Left cardiac atrium (tissue), 4 donors: Measurements from ENCODE around the gene CEP295NL. TPM values are rescaled to one million over a fixed set of nuclear protein-coding genes. Genes with fewer than 3 reads are reported as not detected.

Source experiments
- ATAC-seq, 2 donors: fragments of 200-7000 bp; cut with Tn5 transposase; one replicate each; pipeline ENCODE4 v1.9.1; 2020; ENCODE audit warnings: mild to moderate bottlenecking in 2 of 2, moderate library complexity in 2 of 2
- DNase-seq: peaks from one replicate; pipeline ENCODE4 v3.0.0-alpha.2; 2020
- intact Hi-C, 2 donors: fragments of 100-400 bp; cut with DNase I; formaldehyde crosslinking; loops; one replicate each; pipeline versions ENCODE4 v1.14.1 to v1.15.1; 2022 to 2023
- total RNA-seq, 2 donors: library from RNA; stranded (reverse); fragmentation: NEBNext Ultra II Directional; extraction: Animal tissue kit (Norgen Biotek cat#: 25700); gene quantifications; one replicate each; pipeline ENCODE4 v1.2.1, GENCODE V29; 2021
- donor health status: DM: no; HTN: yes; CAD: no.
- donor health status: DM: no; HTN: yes; CAD: no; lungs with severe emphysema.
- donor health status: DM: yes; HTN: yes; CAD: no.
- donor health status: Dilated cardiomyopathy.

CEP295NL gene
- total RNA-seq, 2 donors from 2014 or later = 1.7 to 2.3 TPM

DNA sequence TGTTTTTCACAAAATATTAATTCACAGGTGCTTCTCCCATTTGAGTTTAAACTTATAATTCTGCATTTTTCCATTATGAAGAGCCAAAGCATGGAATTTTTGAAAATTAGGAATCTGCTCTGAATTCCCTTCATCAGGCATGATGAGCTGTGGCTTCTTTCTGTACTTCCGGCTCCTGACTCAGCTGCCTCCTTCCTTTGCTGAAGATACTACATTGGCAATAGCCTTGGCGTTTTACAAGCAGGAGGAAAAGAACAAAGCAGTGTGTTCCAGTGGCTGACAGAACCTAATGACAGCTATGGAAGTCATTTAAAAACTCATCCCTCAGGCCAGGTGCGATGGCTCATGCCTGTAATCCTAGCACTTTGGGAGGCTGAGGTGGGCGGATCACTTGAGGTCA, 44.0 kb downstream of the CEP295NL start:
- ATAC-seq (no peak), DNase-seq (no peak)
- intact Hi-C loops = no loop called here

- intact Hi-C loops = no loop called here
- DNase-seq (no peak), ATAC-seq (no peak)
These were observed 45.7 kb downstream of the CEP295NL start for GRCh38 chr17:78857266-78857665.

DNA sequence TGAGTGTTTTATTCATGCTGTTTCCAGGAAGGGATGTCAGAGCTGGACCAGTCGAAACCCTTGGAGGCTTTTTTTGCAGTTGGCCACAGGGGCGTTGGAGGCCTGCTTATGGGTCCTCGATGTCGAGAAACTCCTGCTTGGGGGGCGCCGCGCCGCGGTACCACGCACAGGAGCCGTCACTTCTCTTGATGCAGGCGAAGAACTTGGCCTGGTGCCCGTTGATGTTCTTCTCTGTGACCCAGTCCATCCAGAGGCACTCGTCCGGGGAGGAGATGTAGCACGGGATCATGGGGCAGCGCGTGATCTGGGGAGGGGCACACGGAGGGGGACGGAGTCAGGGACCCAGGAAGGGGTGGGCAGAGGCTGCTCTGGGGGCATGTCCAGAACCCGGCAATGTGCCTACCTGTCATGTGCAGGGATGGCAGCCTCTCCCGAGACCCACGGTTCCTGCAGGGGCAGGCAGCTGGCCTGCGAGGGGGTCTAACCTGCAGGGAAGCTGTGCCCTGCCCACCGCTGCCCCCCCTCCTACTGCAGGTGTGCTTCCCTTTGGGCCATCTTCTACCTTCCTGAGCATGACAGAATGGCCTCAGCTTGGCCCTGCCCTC, 47.3 kb downstream of the CEP295NL start:
- ATAC-seq (no peak), DNase-seq (no peak)
- intact Hi-C loops = no loop called here

GRCh38 chr17:78854508-78854907, 48.5 kb downstream of the CEP295NL start:
- intact Hi-C loops = no loop called here
- no peak for DNase-seq

DNA sequence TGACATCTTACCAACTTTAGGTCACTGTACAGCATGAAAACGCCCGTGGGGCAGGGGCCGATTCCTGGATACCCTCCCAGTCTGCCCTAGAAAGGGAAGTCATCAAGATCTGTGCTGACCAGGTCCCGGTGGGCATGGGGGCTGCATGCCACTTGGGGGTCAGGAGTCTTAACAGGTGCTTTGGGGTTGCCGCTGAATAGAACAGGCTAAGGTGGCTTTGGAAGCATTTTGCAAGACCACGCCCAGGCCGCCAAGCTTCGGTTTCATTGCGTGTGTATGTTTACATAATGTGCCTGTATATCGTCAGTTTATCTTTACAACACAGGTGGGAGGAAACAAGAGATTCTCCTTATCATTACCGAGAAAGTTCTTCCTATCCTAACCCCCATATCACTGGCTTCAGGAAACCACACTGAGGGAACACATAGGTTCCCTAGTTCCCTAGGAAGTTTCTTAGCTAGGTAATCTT, 49.0 kb downstream of the CEP295NL start:
- intact Hi-C loops = no loop called here
- DNase-seq (no peak), ATAC-seq (no peak)

More at GRCh38 chr17:78854508-78854907, 48.5 kb downstream of the CEP295NL start:
- ATAC-seq = no peak

- ATAC-seq (no peak), DNase-seq (no peak)
- intact Hi-C loops = no loop called here
These were observed 50.3 kb downstream of the CEP295NL start for GRCh38 chr17:78852709-78853121.

DNA sequence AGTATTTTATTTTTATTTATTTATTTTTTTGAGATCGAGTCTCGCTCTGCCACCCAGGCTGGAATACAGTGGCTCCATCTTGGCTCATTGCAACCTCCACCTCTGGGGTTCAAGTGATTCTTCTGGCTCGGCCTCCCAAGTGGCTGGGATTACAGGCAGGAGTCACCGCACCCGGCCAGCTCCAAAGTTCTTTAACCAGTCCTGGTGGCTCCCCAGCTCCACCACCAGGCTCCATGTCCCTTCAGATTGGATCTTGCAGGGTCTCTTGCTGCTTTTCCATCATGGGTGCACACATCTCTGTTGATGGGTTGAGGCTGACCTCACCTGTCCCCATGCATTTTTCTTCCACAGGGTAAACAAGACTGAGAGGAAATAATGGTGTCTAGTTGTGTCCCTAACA, 54.0 kb downstream of the CEP295NL start:
- no peak for DNase-seq
- no peak for ATAC-seq
- intact Hi-C loops = no loop called here

DNA sequence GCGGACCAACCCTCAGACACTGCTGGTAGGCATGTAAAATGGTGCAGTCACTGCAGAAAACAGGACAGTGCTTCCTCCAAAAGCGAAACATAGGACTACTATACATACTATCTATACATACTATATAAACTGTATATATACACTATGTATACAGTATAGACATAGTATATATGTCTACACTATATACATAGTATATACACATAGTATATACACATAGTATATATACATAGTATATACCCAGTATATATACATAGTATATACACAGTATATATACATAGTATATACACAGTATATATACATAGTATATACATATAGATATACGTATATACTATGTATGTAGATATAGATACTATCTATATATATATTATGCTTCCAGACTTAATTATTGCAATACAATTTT, 55.9 kb downstream of the CEP295NL start:
- no peak for ATAC-seq
- no peak for DNase-seq
- intact Hi-C loops = no loop called here

GRCh38 chr17:78844301-78845005, 58.5 kb downstream of the CEP295NL start:
- intact Hi-C loops = no loop called here
- ATAC-seq = no peak
- DNase-seq = no peak

DNA sequence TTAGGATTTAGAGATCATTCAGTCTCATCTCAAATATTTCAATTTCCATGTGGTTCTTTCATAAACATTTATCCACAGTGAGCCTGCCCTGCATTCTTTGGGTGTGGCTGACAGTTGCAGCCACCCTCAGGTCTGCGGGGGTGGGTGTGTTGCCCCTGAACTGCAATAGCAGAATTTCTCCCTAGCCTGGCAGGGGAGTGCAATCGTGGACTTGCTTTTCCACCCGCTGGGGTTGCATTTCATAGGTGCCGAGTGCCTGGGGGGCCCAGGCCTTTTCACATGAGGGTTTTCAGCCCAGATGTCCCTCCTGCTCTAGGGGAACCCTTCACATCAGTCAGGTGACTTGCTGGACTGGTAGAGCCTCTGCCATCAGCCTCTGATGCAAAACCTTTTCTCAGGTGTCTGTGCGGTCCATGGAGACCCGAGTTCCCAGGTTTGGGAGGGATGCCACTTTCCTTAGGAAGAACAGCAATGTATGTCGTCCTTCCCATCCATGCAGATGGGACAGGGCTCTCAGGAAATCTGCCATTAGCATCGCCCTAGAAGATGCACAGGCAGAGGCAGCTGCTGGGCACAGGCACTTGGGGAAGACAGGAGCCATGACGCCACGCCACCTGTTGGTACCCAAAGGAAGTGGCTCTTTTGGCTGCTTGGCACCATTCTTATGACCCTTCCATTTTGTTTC, 60.0 kb downstream of the CEP295NL start:
- no peak for DNase-seq
- intact Hi-C loops = no loop called here
- ATAC-seq = no peak

DNA sequence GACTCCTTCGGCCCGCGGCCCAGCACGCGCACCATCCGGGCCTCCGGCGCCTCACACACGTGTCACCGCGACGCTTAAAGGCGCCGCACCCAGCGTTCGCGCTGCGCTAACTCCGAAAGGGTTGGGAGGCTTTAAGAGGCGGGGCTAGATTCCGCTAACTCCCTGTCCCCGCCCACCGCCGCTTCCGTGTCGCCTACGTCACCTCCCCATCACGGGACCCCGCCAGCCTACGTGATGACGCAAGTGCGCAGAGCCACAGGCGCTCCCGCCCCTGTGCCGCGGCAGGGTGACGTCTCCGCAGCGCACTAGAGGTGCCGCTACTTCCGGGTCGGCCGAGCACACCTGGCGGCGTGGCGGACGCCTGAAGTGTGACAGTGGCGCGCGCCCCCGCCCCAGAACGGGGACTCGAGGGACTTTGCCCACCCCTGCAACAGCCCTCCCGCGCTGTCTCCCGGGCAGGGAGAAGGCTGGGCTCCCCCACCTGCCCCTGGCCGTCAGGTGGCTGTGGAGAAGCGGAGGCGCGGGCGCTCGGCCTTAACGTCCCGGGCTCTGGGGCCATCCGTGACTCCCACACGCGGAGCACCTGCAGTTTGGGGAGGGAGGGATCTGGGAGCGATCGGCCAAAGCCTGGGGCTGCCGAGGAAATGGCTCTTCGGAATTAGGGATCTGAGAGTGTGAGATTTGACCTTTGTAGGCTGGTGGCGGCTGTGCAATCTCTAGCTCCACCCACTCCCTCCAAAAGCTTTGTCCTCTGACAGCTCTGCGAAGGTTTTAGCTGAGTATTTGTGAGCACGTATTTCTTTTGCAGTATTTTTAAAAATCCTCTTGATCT, 62.0 kb downstream of the CEP295NL start, which contains the start of gene USP36:
Gene USP36 (minus strand): TSS at position 35 of the 832 bp plus-strand sequence. CDS start 4,451 bp downstream, outside the sequence.
- intact Hi-C loops = no loop called here
- ATAC-seq (peak; percentile 95 to 97), DNase-seq (peak; percentile 100)

Other genes with a start within 250 kb of the CEP295NL start
- 10 to 100 TPM; 33.9 to 45.3 TPM for gene CYTH1, start 120.9 kb downstream of the CEP295NL start, total RNA-seq
- 10 to 100 TPM; 28.1 to 48.1 TPM for gene USP36, start 62.4 kb downstream of the CEP295NL start, total RNA-seq
- 100 to 1,000 TPM; 161 to 191 TPM for gene TIMP2, start 22.2 kb upstream of the CEP295NL start, total RNA-seq
- 100 to 1,000 TPM; 390 to 448 TPM for gene LGALS3BP, start 76.7 kb upstream of the CEP295NL start, total RNA-seq
- gene CANT1, start 106.6 kb upstream of the CEP295NL start, total RNA-seq = 10 to 100 TPM; 30.5 to 33.3 TPM
- 100 to 1,000 TPM; 377 to 765 TPM for gene C1QTNF1, start 121.0 kb upstream of the CEP295NL start, total RNA-seq
- 10 to 100 TPM; 34.5 to 47.5 TPM for gene ENGASE, start 171.6 kb upstream of the CEP295NL start, total RNA-seq